Cerebellar cortex (tissue), 1 donor: ENCODE data around the gene ARSG.

Experiments
- DNase-seq: peaks from one replicate; pipeline ENCODE4 v3.0.0-alpha.2; 2015; ENCODE audit warnings: low spot score

ARSG gene

DNA sequence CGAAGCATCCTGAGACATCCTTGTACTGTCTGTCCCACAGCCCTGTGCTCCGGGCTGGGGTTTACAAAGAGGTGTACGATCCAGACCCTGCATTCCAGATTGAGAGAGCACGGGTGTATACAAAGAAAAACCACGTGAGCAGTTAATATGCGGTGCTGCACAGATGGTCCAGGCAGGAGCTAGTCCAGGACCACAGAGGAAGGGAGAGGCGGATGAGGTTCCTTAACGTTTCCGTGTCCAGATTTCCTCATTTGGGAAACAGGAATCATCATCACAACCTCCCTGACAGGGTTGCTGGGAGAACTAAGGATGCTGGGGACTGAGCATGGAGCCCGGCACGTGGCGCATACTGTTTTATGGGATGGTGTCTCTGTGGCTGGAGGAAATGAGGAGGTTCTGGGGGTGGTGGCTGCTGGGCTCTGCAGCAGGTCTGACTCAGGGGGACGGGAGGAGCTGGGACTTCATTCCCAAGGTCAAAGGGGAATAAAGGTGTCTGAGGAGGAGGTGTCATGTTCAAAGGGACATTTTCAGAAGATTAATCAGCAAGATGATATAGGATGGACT, 139.8 kb downstream of the ARSG start:
- peak; percentile 83 for DNase-seq

DNA sequence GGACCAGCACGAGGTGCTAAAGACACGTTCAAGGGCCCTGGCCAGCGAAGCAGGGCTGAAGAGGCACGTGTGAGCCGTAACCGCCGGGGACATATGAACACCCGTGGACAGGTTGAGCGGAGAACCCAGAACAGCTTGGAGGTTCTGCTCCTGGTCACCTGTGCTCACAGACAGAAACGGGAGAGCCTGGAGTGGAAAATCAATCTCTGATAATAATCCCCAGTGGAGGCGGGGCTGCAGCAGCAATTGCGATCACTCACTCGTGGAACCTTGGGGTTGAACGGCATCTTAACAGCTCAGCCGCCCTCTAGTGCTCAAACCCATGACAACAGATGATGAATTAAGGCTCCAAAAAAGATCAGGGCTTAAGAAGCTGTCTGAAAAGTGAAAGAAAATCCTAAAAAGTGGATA, 140.4 kb downstream of the ARSG start:
- DNase-seq: peak; percentile 58

DNA sequence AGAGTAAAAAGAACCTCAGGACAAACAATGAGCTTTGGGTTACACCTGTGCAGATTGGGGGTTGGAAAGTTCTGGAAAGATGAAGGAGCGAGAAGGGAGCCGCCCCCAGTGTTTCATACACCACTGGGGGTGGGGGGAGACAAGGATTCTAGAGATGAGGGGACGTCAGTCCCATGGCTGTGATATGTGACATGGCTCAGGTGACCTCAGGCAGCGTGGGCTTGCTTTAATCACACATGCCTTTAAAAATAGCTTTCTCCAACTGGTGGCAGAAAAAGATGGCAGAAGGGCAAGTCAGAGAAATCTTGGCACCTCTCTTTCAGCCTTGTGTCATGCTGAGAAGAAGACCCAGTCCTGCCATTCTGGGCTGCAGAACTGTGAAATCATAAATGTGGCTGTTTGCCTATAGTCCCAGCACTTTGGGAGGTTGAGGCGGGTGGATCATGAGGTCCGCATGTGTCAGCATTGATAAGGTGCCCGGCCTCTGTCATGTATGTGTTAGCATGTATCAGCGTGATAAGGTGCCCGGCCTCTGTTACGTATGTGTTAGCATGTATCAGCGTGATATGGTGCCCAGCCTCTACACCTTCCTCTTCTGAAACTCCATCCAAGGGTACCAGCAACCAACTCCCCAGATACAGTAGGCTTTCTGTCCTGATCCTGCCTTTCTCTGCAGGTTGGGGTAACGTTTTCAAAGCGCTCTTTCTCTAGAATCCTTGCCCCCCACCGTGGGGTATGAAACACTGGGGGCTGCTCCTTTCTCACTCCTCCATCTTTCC, 141.0 kb downstream of the ARSG start:
- DNase-seq: no peak

DNA sequence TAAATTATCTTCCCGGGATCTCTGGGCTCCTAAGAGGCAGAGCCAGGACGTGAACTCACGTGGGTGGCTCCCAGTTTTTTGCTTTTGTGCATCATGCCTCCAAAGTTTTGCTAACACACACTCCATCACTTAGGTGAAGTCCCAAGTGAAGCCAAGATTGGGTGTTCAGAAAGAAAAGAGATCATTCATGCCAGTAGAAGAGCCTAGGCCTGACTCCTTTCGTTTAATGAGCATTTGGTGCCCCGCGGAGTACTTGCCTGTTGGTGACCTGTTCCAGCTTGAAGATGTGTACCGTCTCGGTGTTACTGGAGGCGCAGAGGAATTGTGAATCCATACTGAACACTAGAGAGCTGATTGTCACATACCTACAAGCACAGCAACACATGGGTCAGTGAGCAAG, 141.9 kb downstream of the ARSG start:
- no peak for DNase-seq

DNA sequence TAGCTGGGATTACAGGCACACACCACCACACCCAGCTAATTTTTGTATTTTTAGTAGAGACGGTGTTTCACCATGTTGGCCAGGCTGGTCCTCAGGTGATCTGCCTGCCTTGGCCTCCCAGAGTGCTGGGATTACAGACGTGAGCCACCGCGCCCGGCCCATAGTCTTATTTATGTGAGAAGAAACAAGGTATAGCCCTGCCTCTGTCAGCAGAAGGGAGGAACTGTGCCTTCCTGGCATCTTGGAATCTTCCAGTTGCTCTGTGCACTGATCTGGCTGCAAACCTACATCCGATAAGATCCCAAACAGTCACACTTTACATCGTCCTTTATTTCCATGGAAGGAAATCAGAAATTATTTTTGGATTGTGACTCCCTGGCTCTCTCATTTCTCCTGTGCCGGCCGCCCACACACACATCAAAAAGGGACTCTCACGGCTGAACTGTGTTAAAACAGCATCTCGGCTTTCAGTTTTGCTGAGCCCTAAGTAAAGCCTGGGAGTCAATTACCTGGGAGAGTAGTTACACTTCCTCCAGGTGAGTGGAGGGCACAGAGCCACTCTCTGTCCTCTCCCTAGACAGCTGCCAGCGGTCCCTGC, 142.7 kb downstream of the ARSG start:
- no peak for DNase-seq

- no peak for DNase-seq
These were observed 144.1 kb downstream of the ARSG start for GRCh38 chr17:68435361-68435760.

- DNase-seq: peak; percentile 72
These were observed 144.9 kb downstream of the ARSG start for GRCh38 chr17:68435876-68436842.

DNA sequence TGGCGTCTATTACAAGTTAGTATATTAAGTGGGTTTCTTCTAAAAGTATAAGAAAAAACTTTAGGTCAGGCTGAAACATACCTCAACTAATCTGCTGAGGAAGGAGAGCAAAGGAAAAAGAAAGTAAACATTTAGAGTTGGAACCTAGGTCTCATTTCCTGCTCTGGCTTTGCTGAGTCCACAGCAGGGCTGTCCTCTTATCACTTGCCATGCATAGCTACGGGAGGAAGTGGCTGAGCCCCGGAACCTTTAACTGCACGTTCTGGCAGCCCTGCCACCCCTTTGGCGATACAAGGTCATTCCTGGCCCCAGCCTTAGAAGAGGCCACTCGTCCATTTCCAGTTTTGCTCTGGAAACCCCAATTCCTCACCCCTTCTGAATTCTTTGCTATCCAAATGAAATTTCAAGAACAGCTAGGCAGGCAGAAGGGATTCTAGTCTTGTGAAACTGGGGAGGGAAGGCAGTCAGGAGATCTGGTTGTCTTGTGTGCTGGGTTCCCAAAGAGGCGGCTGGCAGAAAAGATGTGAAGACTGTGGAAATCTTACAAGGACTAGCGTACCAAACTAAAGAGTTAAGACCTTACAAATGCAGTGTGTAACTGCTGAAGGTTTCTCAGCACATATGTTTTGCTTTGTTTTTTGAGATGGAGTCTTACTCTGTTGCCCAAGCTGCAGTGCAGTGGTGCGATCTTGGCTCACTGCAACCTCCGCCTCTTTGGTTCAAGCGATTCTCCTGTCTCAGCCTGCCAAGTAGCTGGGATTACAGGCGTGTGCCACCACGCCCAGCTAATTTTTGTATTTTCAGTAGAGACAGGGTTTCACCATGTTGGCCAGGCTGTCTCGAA, 146.9 kb downstream of the ARSG start:
- DNase-seq: no peak

- no peak for DNase-seq
These were observed 148.5 kb downstream of the ARSG start for GRCh38 chr17:68439656-68440290.

DNA sequence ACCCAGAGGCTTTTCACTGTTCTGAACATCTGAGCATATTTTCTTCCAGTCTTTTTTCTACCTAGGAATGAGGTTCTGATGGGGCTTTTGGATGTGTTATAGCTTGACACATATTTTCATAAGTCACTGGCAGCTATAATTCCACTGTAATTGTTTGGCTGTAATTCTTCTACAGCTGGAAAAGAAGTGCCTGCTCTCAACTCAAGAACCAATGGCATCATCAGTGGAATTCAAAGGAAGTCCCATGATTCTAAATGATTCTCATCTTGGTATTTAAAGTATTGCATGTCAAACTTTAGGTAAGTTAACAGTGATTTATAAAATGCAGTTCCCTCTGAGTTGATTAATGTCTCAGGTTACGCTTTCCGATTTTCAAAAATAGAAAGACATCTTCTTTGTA, 149.2 kb downstream of the ARSG start:
- no peak for DNase-seq

- no peak for DNase-seq
These were observed 149.9 kb downstream of the ARSG start for GRCh38 chr17:68441070-68441770.

GRCh38 chr17:68443972-68444464, 152.7 kb downstream of the ARSG start:
- DNase-seq: no peak

GRCh38 chr17:68445671-68446070, 154.4 kb downstream of the ARSG start:
- DNase-seq: no peak

DNA sequence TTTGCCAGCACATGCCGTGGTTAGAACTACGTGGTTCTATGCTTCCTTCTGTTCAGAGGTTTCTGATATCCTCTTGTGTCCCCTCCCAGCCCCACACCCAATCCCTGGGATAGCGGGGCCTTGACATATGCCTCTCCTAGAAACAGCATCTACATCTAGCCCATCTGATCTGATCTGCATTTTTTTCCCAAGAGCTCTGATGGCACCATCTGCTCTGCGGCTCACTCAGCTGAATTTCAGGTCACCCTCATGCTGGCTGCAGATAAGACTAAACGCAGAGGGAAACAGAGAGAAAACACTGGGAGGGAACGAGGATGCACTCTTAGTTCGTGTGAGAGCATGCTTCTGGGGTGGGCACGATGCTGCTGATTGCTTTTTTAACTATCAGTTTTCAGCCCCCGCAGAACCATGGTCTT, 155.3 kb downstream of the ARSG start:
- peak; percentile 94 for DNase-seq

- no peak for DNase-seq
These were observed 157.9 kb downstream of the ARSG start for GRCh38 chr17:68449021-68449739.

DNA sequence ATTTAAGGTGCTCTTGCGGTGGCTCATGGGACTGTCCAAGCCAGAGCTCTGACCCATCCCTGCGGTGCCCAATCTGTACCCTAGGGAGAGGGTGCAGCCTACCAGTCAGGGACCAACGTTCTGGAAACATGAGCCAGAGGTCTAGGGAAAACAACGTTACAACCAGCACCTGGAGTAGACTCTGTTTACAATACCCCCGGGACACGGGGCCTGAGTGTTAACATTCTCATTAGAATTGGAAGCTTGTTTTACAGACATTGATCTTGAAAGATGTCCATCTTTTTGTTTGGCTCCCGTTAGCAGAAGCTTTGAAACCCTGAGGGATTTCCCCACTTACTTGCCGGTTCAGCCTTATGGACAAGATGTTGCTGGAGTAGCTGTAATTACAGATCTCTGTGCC, 159.1 kb downstream of the ARSG start:
- no peak for DNase-seq

- DNase-seq: no peak
These were observed 159.5 kb downstream of the ARSG start for GRCh38 chr17:68450801-68451200.

- no peak for DNase-seq
These were observed 160.5 kb downstream of the ARSG start for GRCh38 chr17:68451670-68452354.
